ENCODE results near the gene ELOVL6.
"Not testable (repeated sequence)": the region's sequence is repeated elsewhere in the genome, so short reads cannot be mapped to it uniquely, and the experiment has no call there.

ELOVL6 gene

GRCh38 chr4:110157166-110157565 lies 41.2 kb downstream of the ELOVL6 start:
- not testable (repeated sequence) for DNase-seq

- no peak for DNase-seq
These were observed 42.0 kb downstream of the ELOVL6 start for GRCh38 chr4:110156442-110156841.

- no peak for DNase-seq
These were observed 42.8 kb downstream of the ELOVL6 start for GRCh38 chr4:110155654-110156053.

- no peak for DNase-seq
These were observed 43.8 kb downstream of the ELOVL6 start for GRCh38 chr4:110154582-110154981.

GRCh38 chr4:110152386-110152785 lies 46.0 kb downstream of the ELOVL6 start:
- DNase-seq: no peak

- no peak for DNase-seq
These were observed 49.3 kb downstream of the ELOVL6 start for GRCh38 chr4:110149089-110149488.

- no peak for DNase-seq
These were observed 56.0 kb downstream of the ELOVL6 start for GRCh38 chr4:110142461-110142860.

GRCh38 chr4:110139815-110140214 lies 58.6 kb downstream of the ELOVL6 start:
- DNase-seq: no peak

GRCh38 chr4:110139111-110139510 lies 59.3 kb downstream of the ELOVL6 start:
- no peak for DNase-seq

- DNase-seq: no peak
These were observed 59.9 kb downstream of the ELOVL6 start for GRCh38 chr4:110138551-110138950.

GRCh38 chr4:110137829-110138228 lies 60.6 kb downstream of the ELOVL6 start:
- no peak for DNase-seq

- no peak for DNase-seq
These were observed 62.9 kb downstream of the ELOVL6 start for GRCh38 chr4:110135523-110135922.

GRCh38 chr4:110135076-110135475 lies 63.3 kb downstream of the ELOVL6 start:
- no peak for DNase-seq

GRCh38 chr4:110134269-110134869 lies 64.0 kb downstream of the ELOVL6 start:
- DNase-seq: no peak

- no peak for DNase-seq
These were observed 65.3 kb downstream of the ELOVL6 start for GRCh38 chr4:110132816-110133719.

- DNase-seq: no peak
These were observed 66.5 kb downstream of the ELOVL6 start for GRCh38 chr4:110131916-110132315.

GRCh38 chr4:110130576-110131358 lies 67.6 kb downstream of the ELOVL6 start:
- no peak for DNase-seq

- DNase-seq: no peak
These were observed 68.9 kb downstream of the ELOVL6 start for GRCh38 chr4:110129544-110129943.

- no peak for DNase-seq
These were observed 69.9 kb downstream of the ELOVL6 start for GRCh38 chr4:110128472-110128919.

GRCh38 chr4:110128029-110128428 lies 70.4 kb downstream of the ELOVL6 start:
- DNase-seq: no peak

- no peak for DNase-seq
These were observed 73.7 kb downstream of the ELOVL6 start for GRCh38 chr4:110124711-110125110.

- no peak for DNase-seq
These were observed 76.2 kb downstream of the ELOVL6 start for GRCh38 chr4:110122201-110122600.

GRCh38 chr4:110120506-110120905 lies 77.9 kb downstream of the ELOVL6 start:
- no peak for DNase-seq

Data from islet precursor cell (in vitro differentiated cells).